ENCODE data around the gene FRS2. TPM values are rescaled to one million over a fixed set of nuclear protein-coding genes. Genes with fewer than 3 reads are reported as not detected.

The FRS2 gene
- total RNA-seq, 4 donors from 2014 or later: 16.7 to 48.6 (median 25.3) TPM

- DNase-seq: no peak
- H3K27ac ChIP-seq: no peak overlapping the region
- peaks cover 0 to 5% (median 0%) of the 10 kb centered on the region in 4 donors for H3K36me3 ChIP-seq
- no peak for TF ChIP-seq POLR2AphosphoS5 (IDR thresholded peaks at IDR 0.05)
- TF ChIP-seq, protein P1, sequence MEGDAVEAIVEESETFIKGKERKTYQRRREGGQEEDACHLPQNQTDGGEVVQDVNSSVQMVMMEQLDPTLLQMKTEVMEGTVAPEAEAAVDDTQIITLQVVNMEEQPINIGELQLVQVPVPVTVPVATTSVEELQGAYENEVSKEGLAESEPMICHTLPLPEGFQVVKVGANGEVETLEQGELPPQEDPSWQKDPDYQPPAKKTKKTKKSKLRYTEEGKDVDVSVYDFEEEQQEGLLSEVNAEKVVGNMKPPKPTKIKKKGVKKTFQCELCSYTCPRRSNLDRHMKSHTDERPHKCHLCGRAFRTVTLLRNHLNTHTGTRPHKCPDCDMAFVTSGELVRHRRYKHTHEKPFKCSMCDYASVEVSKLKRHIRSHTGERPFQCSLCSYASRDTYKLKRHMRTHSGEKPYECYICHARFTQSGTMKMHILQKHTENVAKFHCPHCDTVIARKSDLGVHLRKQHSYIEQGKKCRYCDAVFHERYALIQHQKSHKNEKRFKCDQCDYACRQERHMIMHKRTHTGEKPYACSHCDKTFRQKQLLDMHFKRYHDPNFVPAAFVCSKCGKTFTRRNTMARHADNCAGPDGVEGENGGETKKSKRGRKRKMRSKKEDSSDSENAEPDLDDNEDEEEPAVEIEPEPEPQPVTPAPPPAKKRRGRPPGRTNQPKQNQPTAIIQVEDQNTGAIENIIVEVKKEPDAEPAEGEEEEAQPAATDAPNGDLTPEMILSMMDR (IDR thresholded peaks at IDR 0.05): no peak
- no peak for TF ChIP-seq EP300 (IDR thresholded peaks at IDR 0.05; ENCODE audit: low read depth)
- TF ChIP-seq POLR2A (IDR thresholded peaks at IDR 0.05): no peak
- no peaks in the 10 kb centered on the region for H3K4me1 ChIP-seq
- no peaks in the 10 kb centered on the region for H3K27me3 ChIP-seq
- no peaks in the 10 kb centered on the region for H3K9me3 ChIP-seq
- in situ Hi-C loops (cut with MboI; ENCODE audit: low pct_ligation_motif_present in 1 of 4, low pct_unique_long_range_greater_than_20kb in 1 of 4, low sequenced_read_pairs in 3 of 4): no loop called here
- WGBS, 2 donors (ENCODE audit: low coverage in 1 of 2): 69 to 92% methylated on average over 2 of the region's 2 CpGs
- H3K4me3 ChIP-seq: no peak overlapping the region
- intact Hi-C loops (cut with DNase I; ENCODE audit: low total_unique reads): no loop called here
These were observed 137.9 kb downstream of the FRS2 start for GRCh38 chr12:69608114-69608513.

- H3K27me3 ChIP-seq: no peaks in the 10 kb centered on the region
- intact Hi-C loops (cut with DNase I; ENCODE audit: low total_unique reads) (no loop called here), in situ Hi-C loops (cut with MboI; ENCODE audit: low pct_ligation_motif_present in 1 of 4, low pct_unique_long_range_greater_than_20kb in 1 of 4, low sequenced_read_pairs in 3 of 4) (no loop called here)
- no peaks in the 10 kb centered on the region for H3K9me3 ChIP-seq
- H3K27ac ChIP-seq: no peak overlapping the region
- no peaks in the 10 kb centered on the region for H3K4me1 ChIP-seq
- TF ChIP-seq POLR2AphosphoS5 (IDR thresholded peaks at IDR 0.05): no peak
- no peak for TF ChIP-seq POLR2A (IDR thresholded peaks at IDR 0.05)
- TF ChIP-seq EP300 (IDR thresholded peaks at IDR 0.05; ENCODE audit: low read depth): no peak
- TF ChIP-seq, protein P1 (IDR thresholded peaks at IDR 0.05): no peak
- H3K4me3 ChIP-seq: no peak overlapping the region
- 92 to 100% methylated on average over 1 to 15 of the region's 15 CpGs for WGBS, 2 donors (ENCODE audit: low coverage in 1 of 2)
- no peak for DNase-seq
- H3K36me3 ChIP-seq: no peaks in the 10 kb centered on the region
These were observed 139.9 kb downstream of the FRS2 start for GRCh38 chr12:69610126-69610525.

DNA sequence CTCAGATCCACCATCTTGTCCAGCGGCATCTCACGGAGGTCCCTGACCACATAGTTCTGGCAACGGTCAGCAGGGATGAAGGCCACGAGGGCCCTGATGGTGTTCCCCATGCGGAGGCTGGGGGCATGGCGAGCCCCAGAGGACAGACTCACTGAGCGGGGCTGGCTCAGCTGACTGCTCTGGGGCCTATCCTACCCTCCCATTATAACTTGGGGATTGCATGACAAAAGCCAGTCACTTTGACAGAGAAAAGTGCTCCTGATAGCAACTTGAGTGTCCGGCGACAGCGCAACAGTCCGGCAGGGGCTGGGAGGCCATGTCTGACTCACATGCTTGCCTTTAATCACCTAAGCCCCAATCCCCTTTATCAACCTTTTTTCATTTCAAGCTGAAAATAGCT, 140.5 kb downstream of the FRS2 start, which contains the start of gene LRRC10:
LRRC10 (minus strand) TSS at position 179 of the 400 bp plus-strand sequence; CDS start at position 110, 69 bp downstream.
- Histone ChIP-seq H3K27ac (no peak within 1 kb of the TSS), H3K4me1 (no peaks in the 10 kb centered on the region), H3K9me3 (no peaks in the 10 kb centered on the region), H3K36me3 (no peaks in the 10 kb centered on the region), H3K27me3 (no peaks in the 10 kb centered on the region), H3K4me3 (no peak within 1 kb of the TSS)
- TF ChIP-seq, protein P1 (IDR thresholded peaks at IDR 0.05): no peak
- TF ChIP-seq EP300 (IDR thresholded peaks at IDR 0.05; ENCODE audit: low read depth) (no peak), POLR2AphosphoS5 (IDR thresholded peaks at IDR 0.05) (no peak), POLR2A (IDR thresholded peaks at IDR 0.05) (no peak)
- in situ Hi-C loops (cut with MboI; ENCODE audit: low pct_ligation_motif_present in 1 of 4, low pct_unique_long_range_greater_than_20kb in 1 of 4, low sequenced_read_pairs in 3 of 4): no loop called here
- 89 to 100% methylated on average over 4 to 11 of the region's 11 CpGs for WGBS, 2 donors (ENCODE audit: low coverage in 1 of 2)
- DNase-seq: no peak
- intact Hi-C loops (cut with DNase I; ENCODE audit: low total_unique reads): no loop called here

DNA sequence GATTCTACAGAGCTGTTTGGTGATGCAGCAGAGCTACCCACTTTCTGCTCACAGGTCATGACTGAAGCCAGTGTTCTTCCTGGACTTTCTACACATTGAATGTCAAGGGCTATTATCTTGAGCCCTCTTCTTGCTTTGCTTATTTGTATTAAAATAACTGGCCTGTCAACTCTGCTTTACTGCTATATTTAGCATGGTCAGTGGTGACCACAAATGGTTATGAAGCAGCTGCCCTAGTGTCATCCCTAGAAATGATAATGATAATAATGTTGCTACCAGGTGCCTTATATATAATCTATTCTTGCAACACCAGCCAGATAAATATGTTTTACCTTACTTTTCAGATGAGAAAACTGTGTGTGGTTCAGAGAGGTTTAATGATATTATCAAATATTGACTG, 143.2 kb downstream of the FRS2 start:
- no peak overlapping the region for H3K4me3 ChIP-seq
- intact Hi-C loops (cut with DNase I; ENCODE audit: low total_unique reads): no loop called here
- no peak for DNase-seq
- TF ChIP-seq, protein P1 (IDR thresholded peaks at IDR 0.05): no peak
- TF ChIP-seq POLR2AphosphoS5 (IDR thresholded peaks at IDR 0.05) (no peak), POLR2A (IDR thresholded peaks at IDR 0.05) (no peak), EP300 (IDR thresholded peaks at IDR 0.05; ENCODE audit: low read depth) (no peak)
- H3K4me1 ChIP-seq: no peaks in the 10 kb centered on the region
- no peaks in the 10 kb centered on the region for H3K36me3 ChIP-seq
- H3K27ac ChIP-seq: no peak overlapping the region
- peaks cover 4% of the 10 kb centered on the region for H3K27me3 ChIP-seq
- H3K9me3 ChIP-seq: no peaks in the 10 kb centered on the region
- in situ Hi-C loops (cut with MboI; ENCODE audit: low pct_ligation_motif_present in 1 of 4, low pct_unique_long_range_greater_than_20kb in 1 of 4, low sequenced_read_pairs in 3 of 4): no loop called here
